Astrocyte of the spinal cord (primary cell): ENCODE measurements around the gene SNRPB.

Source experiments
- DNase-seq: peaks from one replicate; pipeline ENCODE4 v3.0.0; 2011; ENCODE audit warnings: low read depth, low spot score
- H3K4me3 ChIP-seq: 2 replicates; pipeline ENCODE4 v1.5.1; 2011; ENCODE audit warnings: low read depth, mild to moderate bottlenecking, low read length, moderate library complexity
- in situ Hi-C: cut with HindIII; loops from 2 replicates; pipeline ENCODE4 v1.10.0; 2017; ENCODE audit warnings: low sequenced_read_pairs
- TF ChIP-seq, protein P1 (sequence below): IDR thresholded peaks from 2 replicates; pipeline ENCODE4 v1.5.1; 2012; ENCODE audit warnings: low read depth, mild to moderate bottlenecking, low read length, inconsistent platforms

Gene SNRPB

GRCh38 chr20:2429051-2429450 lies 41.5 kb downstream of the SNRPB start:
- TF ChIP-seq, protein P1, sequence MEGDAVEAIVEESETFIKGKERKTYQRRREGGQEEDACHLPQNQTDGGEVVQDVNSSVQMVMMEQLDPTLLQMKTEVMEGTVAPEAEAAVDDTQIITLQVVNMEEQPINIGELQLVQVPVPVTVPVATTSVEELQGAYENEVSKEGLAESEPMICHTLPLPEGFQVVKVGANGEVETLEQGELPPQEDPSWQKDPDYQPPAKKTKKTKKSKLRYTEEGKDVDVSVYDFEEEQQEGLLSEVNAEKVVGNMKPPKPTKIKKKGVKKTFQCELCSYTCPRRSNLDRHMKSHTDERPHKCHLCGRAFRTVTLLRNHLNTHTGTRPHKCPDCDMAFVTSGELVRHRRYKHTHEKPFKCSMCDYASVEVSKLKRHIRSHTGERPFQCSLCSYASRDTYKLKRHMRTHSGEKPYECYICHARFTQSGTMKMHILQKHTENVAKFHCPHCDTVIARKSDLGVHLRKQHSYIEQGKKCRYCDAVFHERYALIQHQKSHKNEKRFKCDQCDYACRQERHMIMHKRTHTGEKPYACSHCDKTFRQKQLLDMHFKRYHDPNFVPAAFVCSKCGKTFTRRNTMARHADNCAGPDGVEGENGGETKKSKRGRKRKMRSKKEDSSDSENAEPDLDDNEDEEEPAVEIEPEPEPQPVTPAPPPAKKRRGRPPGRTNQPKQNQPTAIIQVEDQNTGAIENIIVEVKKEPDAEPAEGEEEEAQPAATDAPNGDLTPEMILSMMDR: no peak
- no peak for DNase-seq
- H3K4me3 ChIP-seq: no peak overlapping the region
- in situ Hi-C loops: no loop called here

GRCh38 chr20:2421247-2421646 lies 49.3 kb downstream of the SNRPB start:
- in situ Hi-C loops: no loop called here
- DNase-seq: no peak
- no peak overlapping the region for H3K4me3 ChIP-seq
- TF ChIP-seq, protein P1: no peak

DNA sequence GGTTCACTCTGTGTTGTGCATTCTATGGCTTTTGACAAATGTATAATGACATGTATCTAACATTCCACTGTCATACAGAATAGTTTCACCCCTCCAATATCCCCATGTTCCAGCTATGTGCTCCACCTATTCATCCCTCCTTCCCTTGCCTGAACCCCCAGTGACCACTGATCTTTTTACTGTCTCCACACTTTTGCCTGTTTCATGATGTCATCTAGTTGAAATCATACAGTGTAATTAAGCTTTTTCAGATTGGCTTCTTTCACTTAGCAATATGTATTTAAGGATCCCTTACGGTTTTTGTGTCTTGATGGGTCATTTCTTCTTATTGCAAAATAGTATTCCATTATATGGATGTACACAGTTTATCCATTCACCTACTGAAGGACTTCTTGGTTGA lies 50.1 kb downstream of the SNRPB start:
- no peak for DNase-seq
- in situ Hi-C loops: no loop called here
- H3K4me3 ChIP-seq: no peak overlapping the region
- TF ChIP-seq, protein P1: no peak

DNA sequence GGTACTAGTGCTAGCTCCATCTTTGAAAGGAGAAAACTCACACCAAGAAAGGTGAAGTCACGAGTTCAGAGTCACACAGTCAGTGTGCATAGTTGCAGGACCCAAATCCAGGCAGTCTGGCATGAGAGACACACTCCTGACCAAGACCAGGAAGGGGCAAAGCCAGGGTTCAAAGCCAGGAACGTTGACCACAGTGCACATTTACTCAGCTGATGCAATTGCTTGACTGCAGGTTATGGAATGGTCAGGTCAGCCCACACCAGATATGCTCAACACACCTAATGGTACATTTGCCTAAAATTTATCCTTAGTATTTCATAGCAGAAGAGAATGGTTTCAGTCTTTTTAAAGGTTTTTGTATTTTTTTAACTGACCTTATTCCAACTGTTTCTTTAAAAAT lies 52.2 kb downstream of the SNRPB start:
- no peak for DNase-seq
- no peak overlapping the region for H3K4me3 ChIP-seq
- TF ChIP-seq, protein P1: no peak
- in situ Hi-C loops: no loop called here

DNA sequence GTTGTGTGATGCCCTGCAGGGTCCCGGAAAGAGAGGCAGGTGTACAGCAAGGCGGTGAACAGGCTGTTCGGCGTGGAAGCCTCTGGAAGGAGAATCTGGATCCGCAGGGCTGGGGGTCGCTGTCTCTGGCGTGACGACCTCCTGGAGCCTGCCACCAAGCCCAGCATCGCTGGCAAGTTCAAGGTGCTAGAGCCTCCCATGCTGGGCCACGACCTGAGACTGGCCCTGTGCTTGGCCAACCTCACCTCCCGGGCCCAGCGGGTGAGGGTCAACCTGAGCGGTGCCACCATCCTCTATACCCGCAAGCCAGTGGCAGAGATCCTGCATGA lies 53.4 kb downstream of the SNRPB start:
- in situ Hi-C loops: no loop called here
- TF ChIP-seq, protein P1: no peak
- H3K4me3 ChIP-seq: no peak overlapping the region
- no peak for DNase-seq

GRCh38 chr20:2416541-2417212 lies 53.9 kb downstream of the SNRPB start:
- TF ChIP-seq, protein P1: no peak
- H3K4me3 ChIP-seq: no peak overlapping the region
- no peak for DNase-seq
- in situ Hi-C loops: no loop called here
